Chondrocyte (in vitro differentiated cells): ENCODE results near the gene HSPA12A. TPM values are rescaled to one million over a fixed set of nuclear protein-coding genes. Genes with fewer than 3 reads are reported as not detected.

ENCODE experiments used
- DNase-seq: peaks from one replicate; pipeline ENCODE4 v3.0.0; 2021; ENCODE audit warnings: mixed read lengths, low spot score
- H3K27ac Mint-ChIP-seq: one replicate; pipeline ENCODE4 v1.8.0; 2021; ENCODE audit warnings: mild to moderate bottlenecking, moderate library complexity, mixed read lengths; ENCODE audit not compliant: unreplicated experiment
- H3K27me3 Mint-ChIP-seq: 2 replicates; pipeline ENCODE4 v1.8.0; 2021; ENCODE audit warnings: low read depth, mixed read lengths
- H3K36me3 Mint-ChIP-seq: 2 replicates; pipeline ENCODE4 v1.8.0; 2021; ENCODE audit warnings: low read depth, mixed read lengths
- H3K4me1 Mint-ChIP-seq: 2 replicates; pipeline ENCODE4 v1.8.0; 2021; ENCODE audit warnings: low read depth, mild to moderate bottlenecking, mixed read lengths
- H3K4me3 Mint-ChIP-seq: one replicate; pipeline ENCODE4 v1.8.0; 2021; ENCODE audit warnings: mild to moderate bottlenecking, moderate library complexity, mixed read lengths; ENCODE audit not compliant: unreplicated experiment
- H3K9me3 Mint-ChIP-seq: 2 replicates; pipeline ENCODE4 v1.8.0; 2021; ENCODE audit warnings: low read depth, mixed read lengths
- CTCF ChIP-seq: fragments of 200-600 bp; sonication (generic); IDR thresholded peaks from 2 replicates; pipeline ENCODE4 v1.5.0; 2021; ENCODE audit warnings: antibody characterized with exemption, mild to moderate bottlenecking, moderate library complexity
- total RNA-seq: library from RNA; stranded (reverse); gene quantifications from 3 replicates; pipeline ENCODE4 v1.2.1, GENCODE V29; 2021

The HSPA12A gene
- total RNA-seq, 1 donor from 2014 or later, result 6.9 TPM

DNA sequence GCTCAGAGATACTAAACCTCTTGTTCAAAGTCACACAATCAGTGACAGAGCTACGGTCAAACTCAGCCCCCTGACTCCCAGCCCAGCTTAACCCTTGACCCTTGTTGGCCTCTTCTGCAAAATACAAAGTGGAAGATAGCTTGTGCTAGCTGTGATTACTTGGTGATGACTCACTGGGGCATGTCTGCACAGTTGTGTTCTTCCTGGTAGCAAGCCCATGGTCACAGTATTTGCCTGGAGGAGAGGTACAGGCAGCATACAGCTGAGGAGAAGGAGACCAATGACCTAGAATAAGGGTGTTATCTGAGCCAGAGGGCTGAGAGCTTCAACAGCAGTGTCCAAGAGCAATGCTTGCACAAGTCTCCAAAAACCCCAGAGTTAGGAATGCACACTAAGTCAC lies 5.7 kb upstream of the HSPA12A start:
- no peak for TF ChIP-seq CTCF
- no peak for DNase-seq
- Mint-ChIP-seq H3K36me3 (no peaks in the 10 kb centered on the region), H3K4me1 (peaks cover 9% of the 10 kb centered on the region), H3K9me3 (no peaks in the 10 kb centered on the region), H3K27ac (no peak overlapping the region), H3K4me3 (no peak overlapping the region), H3K27me3 (peaks cover 4% of the 10 kb centered on the region)

DNA sequence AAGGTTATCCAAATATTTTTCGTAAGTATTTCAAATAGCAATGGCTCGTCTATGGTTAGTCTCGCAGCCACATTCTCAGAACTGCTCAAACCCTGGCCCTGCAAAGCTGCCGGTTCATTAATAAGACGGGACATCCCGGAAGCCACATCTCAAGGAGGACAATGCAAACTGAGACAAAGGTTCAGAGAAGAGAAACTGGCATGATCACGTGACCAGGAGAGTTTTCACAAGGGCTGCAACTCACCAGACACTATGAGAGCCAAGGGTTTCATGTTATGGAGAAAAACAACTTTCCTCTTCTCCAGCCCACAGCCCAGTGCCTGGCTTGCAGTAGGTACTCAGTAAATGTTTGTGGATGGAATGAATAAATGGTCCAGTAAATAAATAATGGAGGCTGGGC lies 5.0 kb upstream of the HSPA12A start:
- no peak for DNase-seq
- Mint-ChIP-seq H3K4me3 (no peak overlapping the region), H3K27me3 (peaks cover 3% of the 10 kb centered on the region), H3K4me1 (peaks cover 9% of the 10 kb centered on the region), H3K9me3 (no peaks in the 10 kb centered on the region), H3K27ac (no peak overlapping the region), H3K36me3 (no peaks in the 10 kb centered on the region)
- TF ChIP-seq CTCF, result no peak

DNA sequence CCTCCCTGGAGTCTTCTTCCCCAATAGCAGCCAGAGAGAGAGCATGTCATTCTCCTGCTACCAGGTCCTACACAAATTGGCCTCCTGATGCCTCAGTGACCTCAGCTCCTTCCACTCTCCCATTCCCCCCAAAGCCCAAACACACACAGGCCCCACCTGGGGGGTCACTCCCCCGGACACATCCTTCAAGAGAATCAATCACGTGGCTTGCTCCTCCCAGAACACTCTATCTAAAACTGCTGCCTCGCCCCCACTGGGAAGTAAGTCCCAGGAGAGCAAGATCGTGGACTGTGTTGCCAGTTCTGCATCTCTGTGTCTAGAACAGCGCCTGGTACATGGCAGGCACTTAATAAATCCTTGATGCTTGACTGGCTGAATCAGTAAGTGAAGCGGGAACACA lies 2.5 kb upstream of the HSPA12A start:
- H3K27me3 Mint-ChIP-seq, result no peaks in the 10 kb centered on the region
- H3K9me3 Mint-ChIP-seq, result no peaks in the 10 kb centered on the region
- peaks cover 9% of the 10 kb centered on the region for H3K4me1 Mint-ChIP-seq
- H3K4me3 Mint-ChIP-seq, result no peak overlapping the region
- no peak overlapping the region for H3K27ac Mint-ChIP-seq
- H3K36me3 Mint-ChIP-seq, result no peaks in the 10 kb centered on the region
- DNase-seq, result no peak
- no peak for TF ChIP-seq CTCF

DNA sequence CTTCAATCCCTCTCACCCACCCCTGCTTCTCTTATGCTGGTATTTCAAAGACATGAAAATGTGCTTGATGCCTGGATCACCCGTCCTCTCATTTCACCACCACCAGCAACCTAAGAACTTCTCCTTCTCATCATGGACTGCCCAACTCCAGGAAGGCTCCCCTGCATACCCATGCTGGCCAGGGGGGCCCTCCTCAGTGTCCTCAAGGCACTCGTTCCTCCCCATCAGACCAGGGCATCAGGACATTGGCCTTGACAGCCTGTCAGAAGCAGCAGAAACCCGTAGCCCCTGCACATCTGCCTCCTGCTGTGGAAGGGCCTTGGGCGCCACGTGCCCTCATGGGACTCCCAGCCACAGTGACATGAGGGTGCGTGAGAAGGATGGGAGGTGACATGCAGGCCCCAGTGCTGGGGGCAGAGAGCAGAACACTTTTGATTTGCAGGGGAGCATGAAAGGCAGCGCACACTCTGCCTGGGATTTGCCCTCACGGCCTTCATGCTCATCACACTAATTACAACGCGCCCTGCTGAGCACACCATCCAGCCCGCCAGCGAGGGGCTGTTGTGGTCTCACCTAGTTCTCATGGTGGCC lies 1.9 kb upstream of the HSPA12A start:
- Mint-ChIP-seq H3K36me3 (no peaks in the 10 kb centered on the region), H3K9me3 (no peaks in the 10 kb centered on the region), H3K4me1 (peaks cover 9% of the 10 kb centered on the region), H3K27ac (peak overlapping the region; percentile 49), H3K27me3 (no peaks in the 10 kb centered on the region), H3K4me3 (no peak overlapping the region)
- no peak for DNase-seq
- TF ChIP-seq CTCF, result no peak

DNA sequence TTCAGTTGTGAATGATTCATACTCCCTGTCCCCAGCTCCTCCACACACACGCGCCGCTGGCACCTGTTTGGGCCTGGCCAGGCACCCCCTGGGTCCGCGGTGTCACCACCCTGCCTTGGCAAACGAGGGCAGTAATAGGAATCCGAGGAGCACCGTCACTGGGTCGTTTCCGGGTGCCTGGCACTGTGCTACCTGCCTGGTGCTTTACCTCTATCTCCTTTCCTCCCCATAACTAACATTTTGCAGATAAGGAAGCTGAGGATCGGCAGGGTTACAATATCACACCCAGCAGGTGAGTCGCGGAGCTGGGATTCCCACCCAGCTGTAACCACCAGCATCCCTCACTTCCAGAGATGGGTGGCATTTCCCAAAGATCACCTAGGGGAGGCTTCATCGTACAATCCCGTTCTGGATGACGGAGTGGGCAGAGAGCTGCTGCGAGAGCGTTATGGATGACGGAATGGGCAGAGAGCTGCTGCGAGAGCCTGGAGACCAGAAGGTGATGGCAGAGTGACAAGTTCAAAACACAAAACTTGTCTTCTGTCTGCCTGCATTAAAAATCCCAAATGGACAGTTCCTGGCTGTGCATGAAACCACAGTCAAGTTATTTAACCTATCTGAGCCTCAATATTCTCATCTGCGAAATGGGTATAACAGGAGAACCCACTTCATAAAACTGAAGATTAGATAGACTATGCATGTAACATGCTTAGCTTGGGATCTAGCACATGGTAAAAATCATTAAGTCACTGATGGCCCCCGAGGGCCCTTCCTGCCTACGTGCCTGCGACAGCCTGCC lies 1.1 kb upstream of the HSPA12A start:
- no peaks in the 10 kb centered on the region for H3K27me3 Mint-ChIP-seq
- peaks cover 9% of the 10 kb centered on the region for H3K4me1 Mint-ChIP-seq
- H3K4me3 Mint-ChIP-seq, result peak overlapping the region; percentile 53
- H3K27ac Mint-ChIP-seq, result peak overlapping the region; percentile 69
- no peaks in the 10 kb centered on the region for H3K36me3 Mint-ChIP-seq
- H3K9me3 Mint-ChIP-seq, result no peaks in the 10 kb centered on the region
- no peak for TF ChIP-seq CTCF
- no peak for DNase-seq
